GM12891 (cell line): ENCODE results near the gene KIF24.

Experiments used
- PAX5 ChIP-seq: IDR thresholded peaks from 2 replicates; pipeline ENCODE4 v1.6.1; 2011; ENCODE audit warnings: low read length, moderate library complexity, mild to moderate bottlenecking; ENCODE audit not compliant: insufficient read depth, severe bottlenecking
- POLR2A ChIP-seq: IDR thresholded peaks from 2 replicates; pipeline ENCODE4 v1.6.1; 2011; ENCODE audit warnings: low read depth, low read length, control low read depth
- POLR2AphosphoS5 ChIP-seq: IDR thresholded peaks from 2 replicates; pipeline ENCODE4 v1.6.1; 2011; ENCODE audit warnings: low read depth, low read length, control low read depth
- POU2F2 ChIP-seq: IDR thresholded peaks from 2 replicates; pipeline ENCODE4 v1.6.1; 2011; ENCODE audit warnings: low read depth, mild to moderate bottlenecking, control low read depth, low read length, moderate library complexity
- SPI1 ChIP-seq: IDR thresholded peaks from 2 replicates; pipeline ENCODE4 v1.6.1; 2011; ENCODE audit warnings: low read depth, low read length, control low read depth
- TAF1 ChIP-seq: IDR thresholded peaks from 2 replicates; pipeline ENCODE4 v1.6.1; 2011; ENCODE audit warnings: low read depth, low read length, control low read depth

GRCh38 chr9:34366365-34366764 lies 37.3 kb upstream of the KIF24 start:
- no peak for TF ChIP-seq POLR2A
- TF ChIP-seq POLR2AphosphoS5 = no peak
- no peak for TF ChIP-seq TAF1
- no peak for TF ChIP-seq POU2F2
- TF ChIP-seq SPI1 = no peak
- TF ChIP-seq PAX5 = no peak
